ENCODE data around the gene CEBPZ. TPM values are rescaled to one million over a fixed set of nuclear protein-coding genes. Genes with fewer than 3 reads are reported as not detected.
A peak's percentile ranks its signal among the peaks of the same experiment; 100 is the strongest.

The CEBPZ gene
- total and polyA plus RNA-seq, 2 of the 13 experiments (the other 11 are each of a cell fraction or from before 2014, with no cell fraction given): 14.4 to 117 TPM

GRCh38 chr2:37189452-37190153 is 41.8 kb downstream of the CEBPZ start (continued):
- TF ChIP-seq AFF4 (CRISPR knock-in tag; IDR thresholded peaks at IDR 0.05) (no peak), DMAP1 (CRISPR knock-in tag; IDR thresholded peaks at IDR 0.05) (no peak), ZNF180 (CRISPR knock-in tag; IDR thresholded peaks at IDR 0.05; ENCODE audit: borderline replicate concordance, low read depth) (no peak), MEF2D (CRISPR knock-in tag; IDR thresholded peaks at IDR 0.05) (0 out of 2 replicates have a peak, but pooled peaks have one; percentile 35), FOXA3 (CRISPR knock-in tag; IDR thresholded peaks at IDR 0.05) (peak; percentile 85), ZNF274 (CRISPR knock-in tag; IDR thresholded peaks at IDR 0.05) (no peak), POGZ (CRISPR knock-in tag; IDR thresholded peaks at IDR 0.05) (peak; percentile 31; the same call in 1 of the 2 replicates), YEATS2 (CRISPR knock-in tag; IDR thresholded peaks at IDR 0.05; ENCODE audit: borderline replicate concordance) (peak; percentile 61; the same call in 1 of the 2 replicates), FOXK2 (IDR thresholded peaks at IDR 0.05) (no peak), ZMYM4 (CRISPR knock-in tag; IDR thresholded peaks at IDR 0.05) (peak; percentile 41; the same call in 1 of the 2 replicates), ZNF564 (CRISPR knock-in tag; IDR thresholded peaks at IDR 0.05) (no peak), SMYD3 (CRISPR knock-in tag; IDR thresholded peaks at IDR 0.05) (no peak), ETV5 (CRISPR knock-in tag; IDR thresholded peaks at IDR 0.05; ENCODE audit: borderline replicate concordance) (peak; percentile 48; the same call in 1 of the 2 replicates), ELF3 (CRISPR knock-in tag; IDR thresholded peaks at IDR 0.05) (peak; percentile 57), ELF1 (CRISPR knock-in tag; IDR thresholded peaks at IDR 0.05) (0 out of 2 replicates have a peak, but pooled peaks have one; percentile 21), MZF1 (CRISPR knock-in tag; IDR thresholded peaks at IDR 0.05; ENCODE audit: borderline replicate concordance) (no peak)
- TF ChIP-seq, protein P1, sequence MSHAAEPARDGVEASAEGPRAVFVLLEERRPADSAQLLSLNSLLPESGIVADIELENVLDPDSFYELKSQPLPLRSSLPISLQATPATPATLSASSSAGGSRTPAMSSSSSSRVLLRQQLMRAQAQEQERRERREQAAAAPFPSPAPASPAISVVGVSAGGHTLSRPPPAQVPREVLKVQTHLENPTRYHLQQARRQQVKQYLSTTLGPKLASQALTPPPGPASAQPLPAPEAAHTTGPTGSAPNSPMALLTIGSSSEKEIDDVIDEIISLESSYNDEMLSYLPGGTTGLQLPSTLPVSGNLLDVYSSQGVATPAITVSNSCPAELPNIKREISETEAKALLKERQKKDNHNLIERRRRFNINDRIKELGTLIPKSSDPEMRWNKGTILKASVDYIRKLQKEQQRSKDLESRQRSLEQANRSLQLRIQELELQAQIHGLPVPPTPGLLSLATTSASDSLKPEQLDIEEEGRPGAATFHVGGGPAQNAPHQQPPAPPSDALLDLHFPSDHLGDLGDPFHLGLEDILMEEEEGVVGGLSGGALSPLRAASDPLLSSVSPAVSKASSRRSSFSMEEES (CRISPR knock-in tag; IDR thresholded peaks at IDR 0.05): peak; percentile 49; the same call in 1 of the 2 replicates
- TF ChIP-seq, protein P2, sequence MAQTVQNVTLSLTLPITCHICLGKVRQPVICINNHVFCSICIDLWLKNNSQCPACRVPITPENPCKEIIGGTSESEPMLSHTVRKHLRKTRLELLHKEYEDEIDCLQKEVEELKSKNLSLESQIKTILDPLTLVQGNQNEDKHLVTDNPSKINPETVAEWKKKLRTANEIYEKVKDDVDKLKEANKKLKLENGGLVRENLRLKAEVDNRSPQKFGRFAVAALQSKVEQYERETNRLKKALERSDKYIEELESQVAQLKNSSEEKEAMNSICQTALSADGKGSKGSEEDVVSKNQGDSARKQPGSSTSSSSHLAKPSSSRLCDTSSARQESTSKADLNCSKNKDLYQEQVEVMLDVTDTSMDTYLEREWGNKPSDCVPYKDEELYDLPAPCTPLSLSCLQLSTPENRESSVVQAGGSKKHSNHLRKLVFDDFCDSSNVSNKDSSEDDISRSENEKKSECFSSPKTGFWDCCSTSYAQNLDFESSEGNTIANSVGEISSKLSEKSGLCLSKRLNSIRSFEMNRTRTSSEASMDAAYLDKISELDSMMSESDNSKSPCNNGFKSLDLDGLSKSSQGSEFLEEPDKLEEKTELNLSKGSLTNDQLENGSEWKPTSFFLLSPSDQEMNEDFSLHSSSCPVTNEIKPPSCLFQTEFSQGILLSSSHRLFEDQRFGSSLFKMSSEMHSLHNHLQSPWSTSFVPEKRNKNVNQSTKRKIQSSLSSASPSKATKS (CRISPR knock-in tag; IDR thresholded peaks at IDR 0.05): no peak
- TF ChIP-seq, protein P3, sequence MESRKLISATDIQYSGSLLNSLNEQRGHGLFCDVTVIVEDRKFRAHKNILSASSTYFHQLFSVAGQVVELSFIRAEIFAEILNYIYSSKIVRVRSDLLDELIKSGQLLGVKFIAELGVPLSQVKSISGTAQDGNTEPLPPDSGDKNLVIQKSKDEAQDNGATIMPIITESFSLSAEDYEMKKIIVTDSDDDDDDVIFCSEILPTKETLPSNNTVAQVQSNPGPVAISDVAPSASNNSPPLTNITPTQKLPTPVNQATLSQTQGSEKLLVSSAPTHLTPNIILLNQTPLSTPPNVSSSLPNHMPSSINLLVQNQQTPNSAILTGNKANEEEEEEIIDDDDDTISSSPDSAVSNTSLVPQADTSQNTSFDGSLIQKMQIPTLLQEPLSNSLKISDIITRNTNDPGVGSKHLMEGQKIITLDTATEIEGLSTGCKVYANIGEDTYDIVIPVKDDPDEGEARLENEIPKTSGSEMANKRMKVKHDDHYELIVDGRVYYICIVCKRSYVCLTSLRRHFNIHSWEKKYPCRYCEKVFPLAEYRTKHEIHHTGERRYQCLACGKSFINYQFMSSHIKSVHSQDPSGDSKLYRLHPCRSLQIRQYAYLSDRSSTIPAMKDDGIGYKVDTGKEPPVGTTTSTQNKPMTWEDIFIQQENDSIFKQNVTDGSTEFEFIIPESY (CRISPR knock-in tag; IDR thresholded peaks at IDR 0.05): peak; percentile 36; the same call in 1 of the 2 replicates
